H1 (cell line): Measurements from ENCODE around the gene DTNB. TPM values are rescaled to one million over a fixed set of nuclear protein-coding genes. Genes with fewer than 3 reads are reported as not detected.

Source experiments
- CTCF ChIA-PET: fragments of 300-600 bp; sonication (Branson Sonifier 250); formaldehyde crosslinking; loops from one replicate; lab custom pipeline; 2021; ENCODE audit not compliant: partially characterized antibody; lab: Charles Lee
- POLR2A ChIA-PET: fragments of 300-600 bp; sonication (Branson Sonifier 250); formaldehyde crosslinking; loops from one replicate; lab custom pipeline; 2021; ENCODE audit warnings: inconsistent platforms; ENCODE audit not compliant: partially characterized antibody; lab: Charles Lee
- DNase-seq, 2 experiments: peaks; one replicate each; pipeline versions ENCODE4 v3.0.0 to v3.0.0-alpha.2; 2010 to 2022; ENCODE audit warnings: low spot score in 2 of 2, low read depth in 1 of 2, mixed read lengths in 1 of 2
- FAIRE-seq: peaks from 2 replicates; lab custom pipeline; 2011; peaks lifted over from hg19 to GRCh38; lab: Jason Lieb, UNC
- H2AFZ ChIP-seq: 2 replicates; pipeline ENCODE4 v1.8.1; 2012; ENCODE audit warnings: low read length, inconsistent platforms
- H2AK5ac ChIP-seq: 2 replicates; pipeline ENCODE4 v1.6.1; 2013; ENCODE audit warnings: low read depth, low read length
- H2BK120ac ChIP-seq: replicated peaks from 2 replicates; pipeline ENCODE3; 2013; ENCODE audit warnings: low read depth, low read length, inconsistent platforms
- H2BK12ac ChIP-seq: 2 replicates; pipeline ENCODE4 v1.6.1; 2013; ENCODE audit warnings: low read depth, low read length
- H2BK15ac ChIP-seq: 2 replicates; pipeline ENCODE4 v1.6.1; 2013; ENCODE audit warnings: low read length
- H2BK20ac ChIP-seq: 2 replicates; pipeline ENCODE4 v1.6.1; 2013; ENCODE audit warnings: low read length
- H2BK5ac ChIP-seq: 2 replicates; pipeline ENCODE4 v1.6.1; 2013; ENCODE audit warnings: low read depth, low read length
- H3K14ac ChIP-seq: 2 replicates; pipeline ENCODE4 v1.6.1; 2013; ENCODE audit warnings: inconsistent platforms; ENCODE audit not compliant: insufficient read length
- H3K18ac ChIP-seq: 2 replicates; pipeline ENCODE4 v1.6.1; 2013; ENCODE audit warnings: low read length; ENCODE audit errors: extremely low read depth
- H3K23ac ChIP-seq: 2 replicates; pipeline ENCODE4 v1.6.1; 2013; ENCODE audit warnings: inconsistent platforms; ENCODE audit not compliant: insufficient read length
- H3K23me2 ChIP-seq: 2 replicates; pipeline ENCODE4 v1.6.1; 2013; ENCODE audit warnings: low read depth, low read length
- H3K27ac ChIP-seq: 2 replicates; pipeline ENCODE4 v1.6.1; 2011; ENCODE audit warnings: low read depth, low read length, inconsistent platforms
- H3K27me3 ChIP-seq, 4 experiments: replicated peaks in 1 of 4; 1 replicate in 1 of 4; 2 replicates in 3 of 4; pipeline versions ENCODE4 v1.6.1 to v1.8.1; 2011 to 2013; ENCODE audit warnings: low read length in 3 of 4, mild to moderate bottlenecking in 3 of 4, inconsistent platforms in 2 of 4, mixed read lengths in 2 of 4, moderate library complexity in 1 of 4; ENCODE audit not compliant: control insufficient read depth in 3 of 4, insufficient read depth in 3 of 4; ENCODE audit errors: extremely low read depth in 1 of 4
- H3K36me3 ChIP-seq, 4 experiments: 2 replicates each; pipeline versions ENCODE4 v1.6.1 to v1.8.1; 2011 to 2013; ENCODE audit warnings: mild to moderate bottlenecking in 4 of 4, low read length in 3 of 4, moderate library complexity in 2 of 4, control low read depth in 1 of 4, inconsistent platforms in 1 of 4; ENCODE audit not compliant: insufficient read depth in 4 of 4, control insufficient read depth in 2 of 4
- H3K4ac ChIP-seq: replicated peaks from 2 replicates; pipeline ENCODE3; 2013; ENCODE audit warnings: low read length, low read depth, mixed read lengths, inconsistent platforms; ENCODE audit not compliant: insufficient read length
- H3K4me1 ChIP-seq, 4 experiments: replicated peaks in 1 of 4; 1 replicate in 1 of 4; 2 replicates in 3 of 4; pipeline versions ENCODE4 v1.6.1 to v1.8.1; 2011 to 2013; ENCODE audit warnings: low read length in 3 of 4, inconsistent platforms in 2 of 4, mixed read lengths in 1 of 4; ENCODE audit not compliant: insufficient read depth in 4 of 4, control insufficient read depth in 3 of 4
- H3K4me2 ChIP-seq, 2 experiments: 2 replicates each; pipeline versions ENCODE4 v1.6.1 to v1.8.1; 2011 to 2013; ENCODE audit warnings: low read depth in 2 of 2, low read length in 2 of 2, control low read depth in 1 of 2, inconsistent platforms in 1 of 2, mild to moderate bottlenecking in 1 of 2; ENCODE audit not compliant: insufficient read depth in 1 of 2
- H3K4me3 ChIP-seq, 4 experiments: fragments of 200-600, 300-600 bp in 1 of 4; sonication (generic), shearing (Covaris generic), sonication (Bioruptor Twin) in 1 of 4; 2 replicates each; pipeline versions ENCODE4 v1.5.1 to v1.8.1; 2011 to 2016; ENCODE audit warnings: low read length in 4 of 4, low read depth in 3 of 4, control low read depth in 2 of 4, inconsistent platforms in 2 of 4, mild to moderate bottlenecking in 2 of 4, mixed read lengths in 1 of 4, moderate library complexity in 1 of 4; ENCODE audit not compliant: insufficient read depth in 2 of 4; ENCODE audit errors: extremely low read depth in 1 of 4
- H3K56ac ChIP-seq: replicated peaks from 2 replicates; pipeline ENCODE3; 2013; ENCODE audit warnings: low read depth, mild to moderate bottlenecking, mixed read lengths, low read length, inconsistent platforms; ENCODE audit not compliant: insufficient read length
- H3K79me1 ChIP-seq: 2 replicates; pipeline ENCODE4 v1.6.1; 2013; ENCODE audit warnings: low read depth, low read length, control low read depth
- H3K79me2 ChIP-seq, 2 experiments: 2 replicates each; pipeline versions ENCODE4 v1.6.1 to v1.8.1; 2012 to 2013; ENCODE audit warnings: low read length in 2 of 2, mild to moderate bottlenecking in 2 of 2, inconsistent platforms in 1 of 2; ENCODE audit not compliant: insufficient read depth in 2 of 2, control insufficient read depth in 1 of 2
- H3K9ac ChIP-seq, 4 experiments: replicated peaks in 1 of 4; 1 replicate in 1 of 4; 2 replicates in 3 of 4; pipeline versions ENCODE4 v1.6.1 to v1.8.1; 2011 to 2013; ENCODE audit warnings: low read depth in 3 of 4, low read length in 3 of 4, control low read depth in 2 of 4, mild to moderate bottlenecking in 2 of 4, moderate library complexity in 2 of 4, inconsistent platforms in 1 of 4; ENCODE audit errors: extremely low read depth in 1 of 4
- H3K9me3 ChIP-seq, 2 experiments: 2 replicates each; pipeline versions ENCODE4 v1.6.1 to v1.8.1; 2012 to 2013; ENCODE audit warnings: mild to moderate bottlenecking in 2 of 2, moderate library complexity in 2 of 2, control low read depth in 1 of 2, inconsistent platforms in 1 of 2, low read depth in 1 of 2, low read length in 1 of 2, mixed read lengths in 1 of 2; ENCODE audit not compliant: insufficient read depth in 2 of 2
- H4K20me1 ChIP-seq, 2 experiments: replicated peaks in 1 of 2; 2 replicates each; pipeline versions ENCODE3 to v1.8.1; 2011 to 2013; ENCODE audit warnings: inconsistent platforms in 2 of 2, low read length in 2 of 2, mild to moderate bottlenecking in 1 of 2; ENCODE audit not compliant: insufficient read depth in 2 of 2, control insufficient read depth in 1 of 2
- H4K5ac ChIP-seq: 2 replicates; pipeline ENCODE4 v1.6.1; 2013; ENCODE audit warnings: low read length, low read depth, mixed read lengths, inconsistent platforms; ENCODE audit not compliant: insufficient read length
- H4K8ac ChIP-seq: 2 replicates; pipeline ENCODE4 v1.8.0; 2013; ENCODE audit warnings: mild to moderate bottlenecking, moderate library complexity, low read length, inconsistent platforms; ENCODE audit not compliant: insufficient read depth; ENCODE audit errors: extremely low read depth
- H4K91ac ChIP-seq: replicated peaks from 2 replicates; pipeline ENCODE3; 2013; ENCODE audit warnings: low read length, mixed read lengths, inconsistent platforms; ENCODE audit not compliant: insufficient read length
- WGBS, 2 experiments: shearing (Covaris generic) in 1 of 2; methylation state at CpG; one replicate each; pipeline versions ENCODE4 v1.1.6 to v1.1.7; 2013 to 2015; ENCODE audit warnings: low lambda C conversion rate in 2 of 2, mixed read lengths in 2 of 2, inconsistent platforms in 1 of 2, low coverage in 1 of 2, missing lambda C conversion rate in 1 of 2; ENCODE audit not compliant: insufficient replicate concordance in 2 of 2, insufficient coverage in 1 of 2, insufficient read length in 1 of 2; ENCODE audit errors: extremely low coverage in 1 of 2, missing lambda C conversion rate in 1 of 2; 5-methylcytosine and 5-hydroxymethylcytosine counted together
- polyA plus RNA-seq, 7 experiments: library from polyadenylated mRNA; depleted of rRNA in 3 of 7; stranded (reverse) in 5 of 7; unstranded in 2 of 7; fragments of >200 nt in 5 of 7; fragments of 200-250 nt in 2 of 7; gene quantifications; 1 replicate in 5 of 7; 2 replicates in 1 of 7; 4 replicates in 1 of 7; pipeline versions ENCODE4 v1.2.1 to v1.2.3, GENCODE V29; 2011 to 2013; ENCODE audit warnings: missing spikeins in 2 of 7, mixed read lengths in 2 of 7
- total RNA-seq: library from RNA; stranded (reverse); fragmentation: NEBNext Ultra II Directional; extraction: Animal tissue kit (Norgen Biotek cat#: 25700); gene quantifications from 2 replicates; pipeline ENCODE4 v1.2.1, GENCODE V29; 2021

The DTNB gene
- total and polyA plus RNA-seq, 2 of the 8 experiments (the other 6 are each of a cell fraction or from before 2014, with no cell fraction given): 39.6 to 49.5 TPM

- Histone ChIP-seq H3K4ac (peak overlapping the region; percentile 6), H3K18ac (peak overlapping the region; percentile 82), H2AFZ (no peak overlapping the region)
These were observed 680 bp downstream of the DTNB start for GRCh38 chr2:25672494-25673299.

More at GRCh38 chr2:25672494-25673299, 680 bp downstream of the DTNB start:
- Histone ChIP-seq H4K8ac (peak overlapping the region; percentile 88; the same call in 1 of the 2 replicates), H4K20me1 (peaks cover 1 to 2% of the 10 kb centered on the region in 2 experiments), H3K27ac (peak overlapping the region; percentile 84), H3K23ac (no peak overlapping the region), H3K9ac (peak overlapping the region; percentile 82 to 96 (median 86)), H3K27me3 (peaks cover 0 to 17% (median 9%) of the 10 kb centered on the region in 4 experiments; a peak in 5 of 7 replicates), H3K14ac (no peak overlapping the region), H3K36me3 (no peaks in the 10 kb centered on the region), H2BK12ac (no peak overlapping the region), H2BK120ac (no peak overlapping the region), H3K56ac (no peak overlapping the region), H3K23me2 (peaks cover 8% of the 10 kb centered on the region; the same call in 1 of the 2 replicates), H2BK15ac (no peak overlapping the region), H3K4me1 (peaks cover 11 to 22% (median 15%) of the 10 kb centered on the region in 4 experiments; a peak in 6 of 7 replicates), H3K4me2 (peak overlapping the region; percentile 65 to 79), H3K79me1 (no peaks in the 10 kb centered on the region), H3K4me3 (peak overlapping the region; percentile 44 to 92 (median 76)), H3K9me3 (no peaks in the 10 kb centered on the region), H4K5ac (peak overlapping the region; percentile 79), H2AK5ac (no peak overlapping the region), H2BK5ac (no peak overlapping the region; the same call in 1 of the 2 replicates), H2BK20ac (no peak overlapping the region), H3K79me2 (peaks cover 4 to 46% of the 10 kb centered on the region in 2 experiments; a peak in 3 of 4 replicates), H4K91ac (peak overlapping the region; percentile 51)
- CTCF ChIA-PET: interaction anchor here (1.4 to 4.3 kb wide), 3 partner anchors 14 to 65 kb away, joined by 3 to 26 read pairs (median 6); no protein-coding TSS in a partner anchor
- POLR2A ChIA-PET: interaction anchor here (0.6 to 2.6 kb wide), 12 partner anchors 8 to 1615 kb away, joined by 3 to 11 read pairs (median 4); no protein-coding TSS in a partner anchor
- peak in 1 of 2 experiments; percentile 84 for DNase-seq
- 4% methylated on average over 38 of the region's 60 CpGs; no CpG with 5 or more reads in 1 of the 2 experiments for WGBS, 2 experiments
- no peak for FAIRE-seq
